Globus pallidus (tissue), 1 donor: Measurements from ENCODE around the gene FBXO31.
A peak's percentile ranks its signal among the peaks of the same experiment; 100 is the strongest.

Experiments
- DNase-seq: peaks from one replicate; pipeline ENCODE4 v3.0.0-alpha.2; 2015; ENCODE audit warnings: low spot score

FBXO31 gene, protein sequence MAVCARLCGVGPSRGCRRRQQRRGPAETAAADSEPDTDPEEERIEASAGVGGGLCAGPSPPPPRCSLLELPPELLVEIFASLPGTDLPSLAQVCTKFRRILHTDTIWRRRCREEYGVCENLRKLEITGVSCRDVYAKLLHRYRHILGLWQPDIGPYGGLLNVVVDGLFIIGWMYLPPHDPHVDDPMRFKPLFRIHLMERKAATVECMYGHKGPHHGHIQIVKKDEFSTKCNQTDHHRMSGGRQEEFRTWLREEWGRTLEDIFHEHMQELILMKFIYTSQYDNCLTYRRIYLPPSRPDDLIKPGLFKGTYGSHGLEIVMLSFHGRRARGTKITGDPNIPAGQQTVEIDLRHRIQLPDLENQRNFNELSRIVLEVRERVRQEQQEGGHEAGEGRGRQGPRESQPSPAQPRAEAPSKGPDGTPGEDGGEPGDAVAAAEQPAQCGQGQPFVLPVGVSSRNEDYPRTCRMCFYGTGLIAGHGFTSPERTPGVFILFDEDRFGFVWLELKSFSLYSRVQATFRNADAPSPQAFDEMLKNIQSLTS

DNA sequence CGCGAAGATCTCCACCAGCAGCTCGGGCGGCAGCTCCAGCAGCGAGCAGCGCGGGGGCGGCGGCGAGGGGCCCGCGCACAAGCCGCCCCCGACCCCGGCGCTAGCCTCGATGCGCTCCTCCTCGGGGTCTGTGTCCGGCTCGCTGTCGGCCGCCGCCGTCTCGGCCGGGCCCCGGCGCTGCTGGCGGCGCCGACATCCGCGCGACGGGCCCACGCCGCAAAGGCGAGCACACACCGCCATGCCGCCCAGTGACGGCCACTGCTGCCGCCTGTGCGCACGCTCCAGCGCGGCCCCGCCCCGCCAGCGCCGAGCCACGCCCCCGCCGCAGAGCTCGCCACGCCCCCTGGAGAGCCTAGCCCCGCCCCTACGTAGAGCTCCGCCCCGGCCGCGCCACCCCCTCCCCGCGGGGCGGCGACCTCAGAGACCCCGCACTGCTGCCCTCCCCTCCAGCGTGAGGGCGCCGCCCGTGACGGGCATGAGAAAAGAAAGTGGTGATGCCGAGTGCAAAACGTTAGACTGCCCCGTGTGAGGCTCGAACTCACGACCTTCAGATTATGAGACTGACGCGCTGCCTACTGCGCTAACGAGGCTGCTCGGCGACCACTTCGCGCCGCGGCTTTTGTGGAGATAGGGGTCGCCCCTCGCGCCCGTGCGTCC lies at the start of gene FBXO31:
Gene FBXO31, minus strand, starts transcription at position 272 of the 657 bp plus-strand sequence. Its CDS starts 32 bp downstream, at position 240.
- peak; percentile 91 for DNase-seq

GRCh38 chr16:87432330-87432915 lies 48.8 kb upstream of the FBXO31 start:
- DNase-seq: no peak

DNA sequence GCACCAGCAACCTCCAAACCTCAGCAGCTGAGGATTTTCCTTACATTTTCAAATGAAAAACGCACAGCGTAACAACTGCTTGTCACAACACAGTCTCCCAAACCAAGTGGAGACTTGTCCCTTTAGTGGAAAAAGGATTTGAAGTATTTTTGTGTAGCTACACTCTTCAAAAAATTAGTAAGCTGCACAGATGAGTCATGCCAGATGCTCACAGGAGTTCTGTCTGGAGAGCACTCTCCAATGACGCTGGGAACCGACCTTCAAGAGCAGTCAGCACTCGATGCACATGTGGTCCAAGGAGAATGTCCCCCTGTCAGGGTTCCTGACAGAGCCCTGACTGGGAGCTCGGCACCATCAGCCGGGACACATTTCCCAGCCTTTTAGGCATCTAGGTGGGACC lies 48.4 kb upstream of the FBXO31 start:
- no peak for DNase-seq

DNA sequence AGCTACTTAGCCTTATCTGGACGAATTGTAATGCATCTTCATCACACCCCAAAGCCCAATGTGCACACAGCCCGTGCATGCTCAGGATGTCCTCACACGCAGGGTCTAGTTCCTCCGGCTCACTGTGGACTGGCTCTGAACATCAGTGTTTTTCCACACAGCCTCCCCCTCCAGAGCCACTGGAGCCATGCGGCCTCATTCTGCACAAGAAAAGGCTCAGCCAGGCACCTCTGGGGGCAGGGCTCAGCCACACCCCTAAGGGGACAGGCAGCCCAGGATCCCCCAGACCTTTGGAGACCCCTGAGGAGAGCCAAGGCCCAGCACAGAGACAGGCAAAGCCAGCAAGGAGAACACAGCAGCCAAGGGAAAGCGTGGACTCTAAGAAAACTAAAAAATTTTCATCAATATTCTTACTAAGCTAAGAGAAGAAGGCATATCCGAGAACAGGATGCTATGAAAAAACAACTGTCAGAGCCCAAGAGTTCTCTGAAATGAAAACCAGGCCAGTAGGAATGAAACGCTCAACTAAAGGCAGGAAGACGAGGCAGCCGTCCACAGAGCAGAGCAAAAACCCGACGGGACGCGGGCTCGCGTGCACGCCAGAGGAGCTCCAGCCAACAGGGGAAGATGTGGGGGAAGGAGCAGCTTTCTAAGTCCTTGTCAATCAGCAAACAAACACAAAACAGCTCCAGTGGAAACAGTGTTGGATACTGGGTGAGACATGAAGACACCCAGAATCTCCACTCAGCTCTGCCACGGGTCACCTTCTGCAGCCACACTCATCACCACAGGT lies 43.0 kb upstream of the FBXO31 start:
- DNase-seq: no peak

GRCh38 chr16:87425941-87426340 lies 42.4 kb upstream of the FBXO31 start:
- DNase-seq: no peak

DNA sequence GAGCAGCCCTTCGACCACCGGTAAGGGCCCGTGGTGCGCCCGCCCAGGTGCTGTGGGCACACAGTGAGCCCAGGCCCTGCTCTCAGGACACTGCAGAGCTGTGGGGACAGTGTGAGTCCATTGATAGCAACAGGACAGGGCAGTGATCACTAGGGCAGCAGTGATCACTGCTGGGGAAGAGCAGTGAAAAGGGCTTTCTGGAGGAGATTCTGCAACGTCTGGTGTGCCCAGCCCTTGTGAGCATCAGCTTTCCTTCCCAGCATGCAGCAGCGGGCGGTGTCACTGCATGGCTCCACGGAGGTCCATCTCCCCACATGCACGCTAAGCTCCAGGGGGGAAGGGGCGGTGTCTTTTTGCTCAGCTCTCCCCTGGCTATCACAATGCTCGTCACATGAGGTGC lies 40.7 kb upstream of the FBXO31 start:
- DNase-seq: no peak

DNA sequence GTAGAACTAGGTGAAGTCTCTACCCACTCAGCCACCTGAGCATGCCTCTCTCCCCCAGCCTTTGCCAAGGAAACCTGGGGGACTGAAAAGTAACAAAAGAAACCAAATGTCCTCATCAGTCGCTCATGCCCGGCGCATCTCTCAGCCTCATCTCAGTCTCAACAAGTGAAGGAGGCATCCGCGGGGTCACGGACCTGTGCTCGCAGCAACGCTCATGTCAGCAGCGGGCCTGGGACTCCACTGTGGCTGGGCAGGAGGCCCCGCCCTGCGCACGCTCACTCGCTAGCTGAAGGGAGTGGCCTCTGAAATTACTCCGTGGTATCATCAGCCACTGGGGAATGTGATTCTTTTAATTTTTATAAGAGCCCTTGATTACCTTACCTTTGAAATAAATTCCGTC lies 39.9 kb upstream of the FBXO31 start:
- no peak for DNase-seq

DNA sequence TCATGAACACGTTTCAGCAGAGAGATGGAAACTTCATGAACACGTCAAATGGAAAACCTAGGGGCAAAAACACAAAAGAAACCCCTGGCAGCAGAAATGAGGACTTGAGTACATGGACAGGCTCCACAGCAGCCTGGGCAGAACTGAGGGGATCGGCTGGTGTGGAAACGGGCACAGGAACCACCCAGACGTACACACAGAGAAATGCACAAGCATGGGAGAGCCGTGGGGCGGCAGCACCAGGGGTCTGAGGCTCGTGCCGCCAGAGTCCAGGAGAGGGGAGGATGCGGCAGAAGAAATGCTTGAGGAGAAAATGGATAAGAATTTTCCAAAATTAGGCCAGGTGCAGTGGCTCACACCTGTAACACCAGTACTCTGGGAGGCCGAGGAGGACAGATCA lies 38.5 kb upstream of the FBXO31 start:
- DNase-seq: no peak

GRCh38 chr16:87421003-87421912 lies 37.7 kb upstream of the FBXO31 start:
- no peak for DNase-seq

DNA sequence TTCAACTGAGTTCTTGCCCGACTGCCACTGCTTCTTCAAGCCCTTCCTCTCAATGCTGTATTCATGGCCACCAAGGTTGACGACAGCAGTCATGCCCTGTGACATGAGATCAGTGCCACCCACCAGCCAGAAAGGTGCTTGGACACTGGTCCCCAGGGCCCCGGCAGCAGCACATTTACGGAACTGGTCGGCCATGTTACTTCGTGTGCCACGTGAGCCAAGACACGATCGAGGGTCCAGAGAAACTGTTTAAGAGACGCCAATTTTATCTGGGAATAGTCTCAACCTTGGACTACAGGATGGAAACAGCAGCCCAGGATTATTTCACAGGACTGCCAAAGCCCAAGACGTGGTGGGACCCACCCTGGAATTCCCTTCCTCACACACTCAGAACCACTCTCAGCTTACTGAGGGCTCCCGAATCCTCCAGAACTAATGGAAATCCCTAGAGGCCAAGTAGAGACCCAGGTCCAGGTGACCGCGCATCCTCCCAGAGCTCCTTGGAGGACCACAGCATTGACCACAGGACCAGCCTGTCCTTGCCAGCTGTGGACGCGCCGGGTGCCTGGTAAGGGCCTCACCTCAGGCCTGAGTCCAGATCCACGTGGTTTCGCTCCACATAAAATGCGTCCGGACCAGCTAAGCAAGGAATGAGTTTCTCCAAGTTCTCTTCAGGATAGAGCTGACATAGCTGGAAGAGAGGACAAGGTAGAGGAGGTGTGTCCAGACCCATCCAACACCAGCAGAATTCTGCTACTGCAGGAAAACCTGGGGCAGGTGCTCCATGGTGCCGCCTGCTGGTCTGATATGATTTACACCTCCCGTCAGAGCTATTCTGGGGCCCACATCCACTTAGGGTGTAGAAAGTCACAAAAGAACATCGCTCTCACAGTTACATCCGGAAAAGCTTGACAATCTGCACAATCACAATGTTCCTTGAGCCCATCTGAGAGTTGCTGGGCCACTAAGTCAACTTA lies 36.7 kb upstream of the FBXO31 start:
- no peak for DNase-seq

DNA sequence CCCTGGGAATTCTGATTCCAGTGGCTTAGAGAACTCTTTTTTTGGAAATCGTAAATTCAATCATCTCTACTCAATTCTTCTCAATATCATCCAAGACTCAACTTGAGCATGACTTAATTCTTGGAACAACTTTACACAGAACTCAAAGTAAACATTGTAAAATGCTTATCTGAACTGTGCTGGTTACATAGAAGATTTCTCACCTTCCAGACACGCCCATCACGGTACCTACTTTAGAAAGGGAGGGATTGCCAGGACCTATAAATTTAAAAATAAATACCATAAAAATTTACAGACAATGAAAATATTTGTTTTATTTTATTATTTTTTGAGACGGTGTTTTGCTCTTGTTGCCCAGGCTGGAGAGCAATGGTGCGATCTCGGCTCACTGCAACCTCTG lies 35.1 kb upstream of the FBXO31 start:
- DNase-seq: no peak

- no peak for DNase-seq
Measured at GRCh38 chr16:87418216-87418615, 34.6 kb upstream of the FBXO31 start.

DNA sequence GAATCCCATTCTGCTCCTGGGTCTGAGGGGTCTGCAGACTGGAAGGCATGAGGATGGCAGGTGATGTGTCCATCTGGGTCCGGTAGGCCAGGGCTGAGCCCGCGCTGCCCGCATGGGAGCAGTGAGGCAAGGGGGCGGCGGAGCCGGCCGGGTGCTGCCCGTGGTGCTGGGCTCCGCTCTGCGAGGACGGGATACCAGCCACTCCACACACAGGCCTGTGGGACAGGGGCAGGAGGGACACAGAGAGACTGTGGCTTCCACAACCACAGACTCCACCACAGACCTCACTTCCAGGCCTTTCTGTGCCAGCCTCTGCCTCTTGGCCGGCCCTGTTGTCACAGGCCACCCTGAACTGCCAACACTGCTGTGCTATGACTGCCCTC lies 33.9 kb upstream of the FBXO31 start:
- no peak for DNase-seq

DNA sequence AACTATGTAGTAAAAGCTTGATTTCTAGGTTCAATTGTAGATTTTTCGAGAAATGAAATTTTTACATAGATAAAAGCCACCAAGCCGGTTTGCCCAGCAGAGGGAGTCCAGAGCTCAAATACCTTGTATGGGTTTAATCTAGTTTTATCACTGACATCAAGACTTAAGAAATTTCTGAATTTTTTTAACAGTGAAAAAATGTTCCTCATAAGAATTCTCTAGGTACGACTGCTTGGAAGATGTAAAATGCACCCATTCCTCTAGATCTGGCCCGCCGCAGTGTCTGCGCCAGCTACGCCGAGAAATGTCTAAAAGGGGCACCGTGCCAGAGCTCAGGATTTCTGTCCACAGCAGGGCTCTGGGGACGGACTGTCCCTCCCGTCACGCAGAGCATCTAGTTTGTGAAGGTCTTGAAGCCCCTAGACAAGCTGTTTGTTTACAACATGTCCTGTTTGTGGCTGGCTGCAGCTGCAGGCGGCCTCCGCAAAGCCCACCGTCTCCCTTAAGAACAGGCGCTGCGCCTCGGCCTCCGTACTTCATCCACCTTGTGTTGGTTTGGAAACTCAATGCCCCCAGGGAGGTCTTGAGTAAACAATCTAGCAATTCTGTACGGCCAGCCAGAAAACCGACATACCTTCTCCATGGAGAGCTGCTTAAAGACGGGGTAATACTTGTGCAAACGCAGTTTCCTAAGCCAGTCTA lies 33.4 kb upstream of the FBXO31 start:
- DNase-seq: peak; percentile 26

DNA sequence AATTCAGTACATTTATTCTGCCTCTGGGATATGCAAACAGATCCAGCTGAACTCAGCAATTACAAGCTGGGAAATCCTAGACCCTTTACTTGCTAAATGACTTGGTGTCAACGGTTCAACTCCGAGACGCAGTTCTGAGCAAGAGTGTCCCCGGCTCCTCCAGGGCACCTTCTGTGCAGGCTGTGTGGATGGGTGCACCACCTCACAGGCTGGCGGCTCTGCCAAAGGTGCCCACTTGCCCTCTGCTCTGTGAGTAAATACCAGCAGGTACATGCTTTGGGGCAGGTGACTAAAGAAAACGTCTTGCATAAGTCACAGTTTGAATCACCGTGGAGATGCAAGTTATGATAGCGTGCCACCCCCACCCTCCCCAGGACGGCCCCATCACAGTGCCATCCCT lies 31.9 kb upstream of the FBXO31 start:
- no peak for DNase-seq

DNA sequence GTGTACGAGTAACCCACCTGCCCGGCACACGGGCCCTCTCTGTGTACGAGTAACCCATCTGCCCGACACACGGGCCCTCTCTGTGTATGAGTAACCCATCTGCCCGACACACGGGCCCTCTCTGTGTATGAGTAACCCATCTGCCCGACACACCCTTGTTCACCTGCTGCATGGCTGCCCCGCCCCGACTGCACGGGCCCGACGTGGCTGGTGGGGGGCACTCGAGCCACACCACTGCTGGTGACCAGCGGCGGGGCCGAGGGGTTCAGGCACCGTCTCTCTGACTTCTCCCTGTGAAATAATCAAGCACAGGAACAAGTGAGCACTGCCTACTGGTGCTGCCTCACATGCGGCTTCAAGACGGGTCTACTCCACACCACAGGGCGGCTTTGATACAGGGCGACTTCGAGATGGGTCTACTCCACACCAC lies 30.7 kb upstream of the FBXO31 start:
- no peak for DNase-seq

DNA sequence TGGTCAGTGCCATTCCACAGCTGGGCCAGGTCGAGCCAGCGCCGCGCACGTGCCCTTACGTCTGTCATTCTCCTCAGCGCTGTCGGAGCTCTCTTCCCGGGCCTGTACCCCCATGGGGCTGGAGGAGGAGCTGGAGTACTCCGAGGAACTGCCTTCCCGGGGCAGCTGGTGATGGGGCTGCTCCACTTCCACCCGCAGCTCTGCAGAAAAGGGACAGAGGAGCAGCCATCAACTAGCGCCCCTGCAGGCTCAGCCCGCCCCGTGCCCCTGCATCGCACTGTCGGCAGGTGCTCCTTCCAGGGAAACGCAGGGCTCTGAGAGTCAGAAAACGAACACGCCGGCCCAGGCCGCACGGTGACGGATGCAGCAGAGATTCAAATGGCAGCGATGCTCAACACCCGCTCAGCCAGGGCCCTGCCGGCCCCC lies 29.4 kb upstream of the FBXO31 start:
- DNase-seq: no peak

DNA sequence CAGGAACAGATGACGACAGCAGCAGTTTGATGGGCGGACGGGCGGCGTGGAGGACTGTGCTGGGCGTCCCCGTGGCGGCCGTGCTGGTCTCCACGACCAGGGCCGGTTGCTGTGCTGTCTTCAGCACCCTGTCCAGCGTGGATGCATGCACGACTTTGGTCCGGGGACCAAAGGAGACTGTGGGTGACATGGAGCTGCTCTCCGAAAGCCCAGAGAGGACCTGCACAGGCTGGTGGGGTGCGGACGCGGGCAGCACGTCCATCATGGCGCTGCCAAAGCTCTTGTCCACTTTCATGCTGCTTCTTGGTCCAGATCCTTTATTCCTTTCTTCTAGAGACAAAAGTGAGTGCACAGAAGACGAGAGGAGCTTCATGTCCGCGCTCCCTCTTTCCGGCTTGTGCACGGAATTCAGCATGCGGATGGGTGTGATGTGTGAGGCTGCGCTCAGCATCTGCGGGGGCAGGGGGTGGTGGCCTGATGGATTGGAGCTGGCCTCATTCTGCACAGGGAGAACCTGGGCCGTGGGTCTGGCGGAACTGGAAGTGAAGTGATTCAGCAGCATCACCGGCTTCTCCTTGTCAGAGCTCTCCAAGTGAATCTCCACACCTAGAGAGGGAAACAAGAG lies 28.9 kb upstream of the FBXO31 start:
- no peak for DNase-seq
